HG03460 (cell line): ENCODE results near the gene KDM4B.

Experiments used
- ATAC-seq: cut with Tn5 transposase; IDR thresholded peaks from one replicate; pipeline ENCODE4 v1.9.1; 2021; ENCODE audit not compliant: unreplicated experiment

KDM4B gene

DNA sequence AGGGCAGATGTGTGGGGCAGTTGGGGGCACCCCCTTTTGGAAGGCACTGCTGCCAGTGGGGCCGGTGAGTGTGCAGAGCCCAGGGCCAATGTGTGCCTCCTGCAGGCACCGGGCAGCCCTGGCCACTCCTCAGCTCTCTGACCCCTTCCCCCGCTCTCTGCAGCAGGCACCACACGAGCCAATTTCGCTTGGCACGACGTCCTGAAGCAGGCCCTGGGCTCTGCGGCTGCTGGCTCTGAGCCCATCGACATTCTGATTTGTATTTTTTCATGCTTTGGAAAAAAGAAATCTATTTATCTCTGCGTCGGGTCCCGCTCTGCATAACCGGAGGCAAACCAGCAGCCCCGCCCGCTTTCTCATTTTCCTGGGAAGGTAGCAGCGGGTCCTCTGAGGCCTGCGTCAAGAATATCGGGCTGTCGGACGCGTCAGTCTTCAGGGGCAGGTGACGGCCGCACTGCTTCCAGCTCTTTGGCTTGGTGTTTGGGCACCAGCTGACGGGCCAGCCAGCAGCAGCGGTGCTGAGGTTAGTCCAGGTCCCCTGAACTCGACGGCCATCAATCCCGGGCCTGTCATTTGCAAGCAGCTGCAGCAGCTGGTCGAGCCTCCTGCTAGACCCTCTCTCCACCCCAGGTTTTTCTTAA is 134.3 kb downstream of the KDM4B start:
- ATAC-seq, result no peak

DNA sequence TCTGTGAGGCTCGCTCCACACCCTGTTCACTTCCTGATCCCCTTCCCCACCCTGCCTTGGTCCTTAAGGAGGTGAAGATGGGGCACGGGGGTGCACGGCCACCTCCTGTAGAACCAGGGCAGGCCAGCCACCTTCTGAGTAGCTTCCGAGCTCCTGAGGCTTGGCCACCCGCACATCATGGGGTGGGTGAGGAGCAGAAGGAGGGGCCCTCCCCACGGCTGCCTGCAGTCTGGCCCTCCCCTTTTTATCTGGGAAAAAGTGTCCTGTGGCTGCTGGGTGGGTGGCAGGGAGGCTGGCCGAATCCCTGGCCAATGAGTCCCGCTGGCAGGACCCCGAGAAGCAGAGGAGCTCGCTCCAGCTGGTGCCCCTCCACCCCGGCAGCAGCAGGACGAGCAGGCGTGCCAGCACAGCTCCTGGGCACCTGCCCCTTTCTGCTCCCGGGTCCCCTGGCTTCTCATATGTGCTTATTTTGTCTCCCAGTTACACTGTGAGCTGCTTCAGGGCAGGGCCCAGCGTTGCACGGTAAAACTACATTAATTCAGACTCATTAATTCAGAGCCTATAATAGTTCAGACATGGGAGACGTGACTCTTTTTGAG is 135.0 kb downstream of the KDM4B start:
- no peak for ATAC-seq

DNA sequence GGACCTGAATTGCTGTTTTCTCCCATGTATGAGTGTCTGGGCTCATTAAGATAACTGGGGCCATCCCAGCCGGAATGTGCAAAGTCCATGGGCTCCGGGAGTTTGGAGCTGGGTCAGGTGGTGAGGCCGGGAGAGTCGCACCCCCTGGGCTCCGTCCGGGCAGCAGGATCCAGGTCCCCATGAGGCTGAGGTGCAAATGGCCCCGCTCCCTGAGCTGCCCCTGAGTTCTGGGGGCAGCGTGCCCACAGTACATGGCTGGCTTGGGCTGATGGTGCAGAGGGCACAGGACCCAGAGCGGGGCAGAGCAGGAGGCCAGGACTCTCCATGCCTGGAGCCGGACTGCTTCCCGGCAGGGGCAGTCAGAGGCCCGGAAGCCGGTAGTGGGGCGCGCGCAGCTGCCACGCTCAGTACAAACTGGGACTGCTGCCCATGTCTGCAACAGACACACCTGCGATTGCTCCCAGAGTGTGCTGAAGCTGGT is 136.0 kb downstream of the KDM4B start:
- no peak for ATAC-seq

DNA sequence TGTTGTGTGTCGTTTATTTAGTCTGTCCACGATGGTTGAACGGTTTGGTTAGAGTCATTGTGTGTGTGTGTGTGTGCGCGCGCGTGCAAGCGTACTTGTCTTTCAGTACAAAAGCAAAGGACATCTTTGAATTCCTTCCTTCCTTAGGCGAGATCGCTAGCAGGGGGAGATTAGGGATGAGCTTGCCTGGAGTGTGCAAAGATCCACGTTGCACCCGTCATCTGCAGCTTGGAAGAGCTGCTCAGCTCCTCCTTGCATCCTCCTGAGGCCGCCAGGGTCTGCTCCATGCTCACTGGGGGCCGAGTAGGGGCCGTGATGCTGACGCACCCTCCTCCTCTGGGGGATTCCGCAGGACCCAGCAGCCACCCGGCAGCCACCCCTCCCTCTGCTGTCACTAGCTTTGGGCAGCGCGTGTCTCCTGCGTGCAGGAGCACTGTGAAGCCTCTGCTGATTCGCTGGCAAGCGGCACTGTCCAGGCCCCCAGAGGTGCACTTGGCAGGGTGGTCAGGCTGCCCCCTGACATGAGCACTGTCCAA is 137.3 kb downstream of the KDM4B start:
- no peak for ATAC-seq

DNA sequence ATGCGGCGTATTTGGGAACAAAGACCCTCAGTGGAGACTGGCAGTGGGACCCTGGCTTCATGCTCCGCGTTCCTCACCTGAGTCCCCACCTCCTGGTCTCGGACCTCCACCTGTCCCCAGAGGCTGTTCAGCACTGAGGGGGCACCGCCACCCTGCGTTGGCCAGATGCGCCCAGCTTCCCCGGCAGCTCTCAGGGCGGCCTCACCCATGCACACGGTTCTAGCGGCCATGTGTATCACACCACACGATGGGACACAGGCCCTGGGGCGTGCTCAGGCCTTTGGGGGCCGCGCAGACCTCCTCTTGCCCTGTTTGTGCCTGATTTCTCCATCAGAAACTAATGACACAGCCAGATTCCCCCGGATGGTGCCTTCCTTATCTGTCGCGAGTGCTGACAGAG is 138.1 kb downstream of the KDM4B start:
- no peak for ATAC-seq

DNA sequence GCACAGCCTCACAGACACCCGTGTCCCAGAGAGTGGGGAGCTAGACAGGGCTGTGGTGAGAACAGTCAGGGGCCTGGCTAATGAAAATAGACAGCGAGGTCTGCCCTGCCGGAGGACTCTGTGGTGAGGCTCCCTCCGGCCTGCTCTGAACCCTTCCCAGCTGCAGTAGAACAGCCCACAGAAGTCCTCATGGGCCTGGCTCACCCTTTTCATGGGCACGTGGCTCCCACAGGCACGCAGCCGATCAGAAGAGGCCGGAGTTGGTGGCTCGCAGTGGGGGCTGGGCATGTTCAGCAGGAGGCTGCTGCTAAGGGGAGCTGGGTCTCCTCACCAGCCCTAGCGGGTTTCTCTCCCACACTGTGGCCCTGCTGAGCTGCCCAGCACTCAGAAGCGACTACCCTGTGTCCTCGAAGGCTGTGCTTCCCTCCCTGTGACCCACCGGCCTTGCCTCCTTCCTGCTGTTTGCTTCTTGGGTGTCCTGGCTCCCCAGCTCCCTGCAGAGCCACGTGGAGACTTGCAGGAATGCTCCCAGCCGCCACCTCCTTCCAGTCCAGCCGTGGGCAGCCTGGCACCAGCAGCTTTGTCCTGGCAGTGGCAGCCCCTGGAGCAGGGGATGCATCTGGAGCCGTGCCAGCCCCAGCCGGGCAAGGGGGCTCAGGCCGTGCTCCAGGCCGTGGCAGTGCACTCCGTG is 138.7 kb downstream of the KDM4B start:
- ATAC-seq, result no peak

DNA sequence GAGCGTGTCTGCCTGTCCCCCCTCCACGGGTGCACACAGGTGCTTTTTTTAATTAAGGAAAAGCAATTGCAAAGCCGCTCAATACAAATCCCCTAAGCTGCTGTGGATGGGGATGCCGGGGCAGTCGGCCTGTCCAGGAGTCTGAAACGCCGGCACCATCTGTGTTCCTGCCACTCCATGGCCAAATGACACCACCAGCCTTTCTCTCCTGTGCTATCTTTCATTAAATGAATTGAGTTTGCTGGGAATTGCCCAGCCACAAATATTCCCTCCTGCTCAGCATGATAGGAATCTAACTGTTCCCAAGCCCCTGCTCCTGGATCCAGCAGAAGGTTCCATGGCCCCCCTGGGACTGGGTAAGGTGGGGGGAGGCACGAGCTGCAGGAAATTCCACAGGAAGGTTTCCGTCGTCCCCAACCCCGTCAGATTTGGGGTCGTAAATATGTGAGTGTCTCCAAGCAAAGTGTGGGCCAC is 139.2 kb downstream of the KDM4B start:
- ATAC-seq, result no peak

DNA sequence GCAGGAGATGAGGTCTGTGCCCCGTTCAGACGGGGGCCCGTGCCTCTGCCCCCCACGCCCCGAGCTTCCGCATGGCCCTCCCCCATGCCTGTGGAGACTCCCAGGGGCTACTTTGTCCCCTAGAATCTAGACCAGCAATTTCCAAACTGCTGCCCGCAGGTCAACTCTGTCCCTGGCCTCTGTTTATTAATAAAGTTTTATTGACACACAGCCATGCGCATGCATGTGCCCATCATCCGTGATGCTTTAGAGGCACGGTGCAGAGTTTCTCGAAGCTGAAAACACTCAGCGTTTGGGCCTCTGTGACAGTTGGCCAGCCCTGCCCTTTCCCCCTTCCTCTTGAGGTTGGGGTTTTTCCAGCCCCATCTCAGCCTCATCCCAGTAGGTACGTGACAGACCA is 140.0 kb downstream of the KDM4B start:
- no peak for ATAC-seq

- no peak for ATAC-seq
Measured at GRCh38 chr19:5109560-5109959, 140.6 kb downstream of the KDM4B start.

DNA sequence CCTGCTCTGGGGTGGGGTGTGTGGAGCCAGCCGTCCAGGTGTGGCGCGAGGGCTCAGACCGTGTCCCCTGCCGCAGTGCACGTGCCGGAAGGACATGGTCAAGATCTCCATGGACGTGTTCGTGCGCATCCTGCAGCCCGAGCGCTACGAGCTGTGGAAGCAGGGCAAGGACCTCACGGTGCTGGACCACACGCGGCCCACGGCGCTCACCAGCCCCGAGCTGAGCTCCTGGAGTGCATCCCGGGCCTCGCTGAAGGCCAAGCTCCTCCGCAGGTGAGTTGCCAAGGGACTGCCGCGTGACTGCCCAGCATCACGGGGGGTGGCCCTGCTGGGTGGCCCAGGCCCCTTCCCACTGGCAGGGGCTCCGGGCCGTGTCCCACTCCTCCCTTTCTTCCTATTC is 141.6 kb downstream of the KDM4B start:
- ATAC-seq, result no peak

DNA sequence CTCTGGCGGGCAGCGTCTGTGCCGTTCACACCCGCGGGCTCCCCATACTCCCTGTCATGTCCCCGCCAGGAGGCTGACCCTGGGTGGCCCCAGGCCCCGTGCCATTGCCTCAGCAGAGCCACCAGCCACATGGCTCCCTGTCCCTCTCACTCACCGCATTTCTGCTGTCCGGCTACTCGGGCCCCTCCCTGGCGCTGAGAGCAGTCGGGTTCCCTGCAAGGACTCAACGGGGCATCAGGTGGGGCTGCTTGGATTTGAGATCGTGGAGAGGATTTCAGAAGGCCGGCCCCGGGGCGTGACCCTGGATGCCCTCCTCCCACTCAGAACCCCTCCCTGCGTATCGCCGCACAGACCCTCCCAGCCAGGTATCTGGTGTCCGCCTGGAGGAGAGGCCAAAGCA is 142.1 kb downstream of the KDM4B start:
- ATAC-seq, result no peak

DNA sequence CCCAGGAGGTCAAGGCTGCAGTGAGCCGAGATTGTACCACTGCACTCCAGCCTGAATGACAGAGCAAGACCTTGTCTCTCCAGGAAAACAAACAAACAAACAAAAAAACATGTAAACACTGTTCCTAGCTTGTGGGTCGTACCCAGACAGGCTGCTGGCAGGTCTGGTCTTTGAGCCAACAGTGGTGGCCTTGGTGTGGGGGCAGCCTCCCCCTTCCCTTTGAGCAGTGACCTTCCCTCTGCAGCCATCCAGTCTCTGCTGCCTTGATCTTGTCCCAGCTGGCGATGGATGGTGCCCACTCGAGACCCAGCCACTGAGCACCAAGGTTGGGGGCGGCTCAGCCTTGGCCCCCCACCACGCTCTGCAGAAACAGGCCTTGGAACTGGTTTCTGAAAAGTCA is 143.3 kb downstream of the KDM4B start:
- ATAC-seq, result no peak

- ATAC-seq, result no peak
Measured at GRCh38 chr19:5112681-5113575, 144.0 kb downstream of the KDM4B start.

GRCh38 chr19:5113633-5114586 is 145.0 kb downstream of the KDM4B start:
- no peak for ATAC-seq

- ATAC-seq, result no peak
Measured at GRCh38 chr19:5114727-5115126, 145.8 kb downstream of the KDM4B start.

DNA sequence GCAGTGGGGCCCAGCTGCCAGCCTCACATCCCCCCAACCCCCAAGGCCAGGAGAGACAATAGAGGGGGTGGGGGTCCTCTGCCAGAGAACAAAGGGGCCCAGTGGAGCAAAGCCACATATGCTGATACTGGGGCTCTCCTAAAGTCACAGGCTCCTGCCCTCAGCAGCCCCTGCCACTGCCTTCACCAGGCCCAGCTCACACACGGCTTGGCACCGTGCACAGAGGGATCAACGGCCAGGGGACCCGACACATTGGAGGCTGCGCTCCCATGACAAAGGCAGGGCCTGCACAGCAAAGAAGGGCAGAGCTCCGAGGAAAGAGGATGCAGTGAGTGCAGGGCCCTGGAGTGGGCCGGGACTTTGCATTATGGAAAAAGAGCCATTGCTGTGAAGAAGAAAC is 146.4 kb downstream of the KDM4B start:
- no peak for ATAC-seq

- ATAC-seq, result no peak
Measured at GRCh38 chr19:5115771-5116202, 146.9 kb downstream of the KDM4B start.

GRCh38 chr19:5116292-5116691 is 147.4 kb downstream of the KDM4B start:
- no peak for ATAC-seq

GRCh38 chr19:5117421-5117820 is 148.5 kb downstream of the KDM4B start:
- ATAC-seq, result no peak

GRCh38 chr19:5118026-5118425 is 149.1 kb downstream of the KDM4B start:
- no peak for ATAC-seq
